Suppressor macrophage treated with lipopolysaccharide for 1 hour (primary cell): ENCODE results near the gene C2CD4C.

Experiments used
- DNase-seq, 3 donors: peaks; one replicate each; pipeline ENCODE4 v3.0.0-alpha.2; 2020 to 2022

The C2CD4C gene

GRCh38 chr19:379796-380195 lies 29.2 kb downstream of the C2CD4C start:
- no peak for DNase-seq

GRCh38 chr19:378706-379105 lies 30.2 kb downstream of the C2CD4C start:
- DNase-seq: no peak

DNA sequence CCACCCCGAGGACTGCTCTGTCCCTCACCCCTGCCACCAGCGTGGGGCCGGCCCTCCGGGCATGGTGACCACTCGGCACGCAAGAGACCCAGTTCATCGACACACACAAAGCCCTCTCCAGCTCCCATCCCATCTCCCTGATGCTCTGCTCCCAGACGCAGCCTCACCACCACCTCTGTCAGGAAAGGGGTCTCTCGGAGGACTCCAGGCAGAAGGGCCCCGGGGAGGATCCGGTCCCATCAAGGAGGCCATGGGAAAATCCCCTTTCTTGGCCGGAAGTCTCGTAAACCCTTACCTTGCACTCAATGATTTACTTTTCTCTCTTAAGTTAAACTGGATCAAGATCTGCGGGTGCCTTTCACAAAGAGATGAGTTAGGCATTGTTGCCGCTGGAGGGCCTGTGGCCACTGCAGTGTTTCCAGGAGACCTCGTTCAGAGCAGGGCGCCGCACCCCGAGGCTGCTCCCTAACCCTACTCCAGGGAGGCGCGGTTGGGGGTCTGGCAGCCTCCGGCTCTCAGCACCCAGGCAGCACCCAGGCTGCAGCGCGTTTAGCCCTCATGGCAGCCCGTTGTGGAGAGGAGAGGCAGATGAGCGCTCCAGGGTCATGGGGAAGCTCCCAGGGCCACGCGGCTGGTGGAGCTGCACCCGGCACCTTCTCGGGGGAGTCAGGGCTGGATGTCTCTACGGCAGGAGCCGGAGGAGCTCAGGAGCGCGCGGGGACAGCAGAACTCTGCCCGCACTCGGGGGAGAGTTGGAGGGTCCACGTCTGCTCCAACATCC lies 31.0 kb downstream of the C2CD4C start:
- no peak for DNase-seq

GRCh38 chr19:376111-376470 lies 32.9 kb downstream of the C2CD4C start:
- no peak for DNase-seq

- DNase-seq: no peak
Observed at GRCh38 chr19:375395-376110, 33.4 kb downstream of the C2CD4C start.

- no peak for DNase-seq
Observed at GRCh38 chr19:374886-375235, 34.1 kb downstream of the C2CD4C start.

DNA sequence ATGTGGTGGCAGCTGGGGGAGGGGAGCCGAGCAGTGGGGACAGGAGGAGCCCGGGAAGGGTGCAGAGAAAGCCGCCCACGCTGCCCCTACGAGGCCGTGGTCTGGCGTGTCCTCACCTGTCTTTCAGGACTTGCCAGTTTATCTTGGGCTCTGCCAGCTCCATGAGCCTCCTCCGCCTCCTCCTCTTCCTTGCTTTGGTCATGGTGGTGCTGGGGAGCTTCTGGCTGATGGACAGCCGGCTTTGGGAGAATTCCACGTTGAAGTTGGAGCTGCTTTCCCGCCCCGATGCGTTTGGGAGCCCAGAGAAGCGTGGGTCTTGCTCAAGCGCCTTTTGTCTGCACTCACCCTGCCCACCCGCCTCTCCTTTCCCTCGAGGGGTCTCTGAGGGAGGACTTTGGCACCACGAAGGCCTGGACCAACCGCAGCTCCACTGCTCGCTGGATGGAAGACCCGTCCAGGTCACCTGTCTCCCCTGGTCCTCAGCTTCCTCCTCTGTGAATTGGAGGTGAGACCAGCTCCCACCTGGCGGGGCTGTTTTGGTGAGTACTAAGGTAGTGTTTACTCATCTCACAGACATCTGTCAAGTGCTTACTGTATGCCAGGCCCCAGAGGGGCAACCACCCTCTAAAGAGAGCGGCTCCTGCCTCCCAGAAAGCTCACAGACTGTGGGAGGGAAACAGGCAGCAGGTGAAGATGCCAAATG lies 34.6 kb downstream of the C2CD4C start:
- DNase-seq: no peak

- no peak for DNase-seq
Observed at GRCh38 chr19:373391-374182, 35.4 kb downstream of the C2CD4C start.

DNA sequence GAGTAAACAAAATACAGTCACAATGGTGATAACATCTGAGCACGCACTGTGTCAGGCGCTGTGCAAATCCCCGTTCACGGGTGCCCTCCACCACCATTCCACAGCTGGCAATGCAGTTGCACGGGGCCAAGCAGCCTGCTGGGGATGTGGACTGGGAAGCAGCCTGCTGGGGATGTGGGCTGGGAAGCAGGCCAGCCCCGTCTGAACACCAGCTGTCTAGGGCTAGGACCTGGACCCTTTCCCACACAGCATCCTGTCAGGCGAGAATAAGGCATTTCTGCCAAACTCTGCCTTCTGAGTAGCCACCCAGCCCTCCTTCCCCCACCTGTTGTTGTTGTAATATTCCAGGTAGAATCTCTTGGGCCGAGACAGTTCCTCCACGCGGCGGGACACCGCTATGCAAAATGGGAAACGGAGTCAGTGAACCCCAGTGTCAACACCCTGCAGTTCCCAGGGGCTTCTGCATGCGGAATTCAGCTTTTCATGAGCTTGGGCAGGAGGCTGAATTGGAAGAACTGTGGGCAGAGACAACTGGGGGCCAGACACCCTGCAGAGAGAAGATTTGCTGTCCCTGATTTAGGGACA lies 36.5 kb downstream of the C2CD4C start:
- no peak for DNase-seq

- DNase-seq: no peak
Observed at GRCh38 chr19:371501-372168, 37.3 kb downstream of the C2CD4C start.

DNA sequence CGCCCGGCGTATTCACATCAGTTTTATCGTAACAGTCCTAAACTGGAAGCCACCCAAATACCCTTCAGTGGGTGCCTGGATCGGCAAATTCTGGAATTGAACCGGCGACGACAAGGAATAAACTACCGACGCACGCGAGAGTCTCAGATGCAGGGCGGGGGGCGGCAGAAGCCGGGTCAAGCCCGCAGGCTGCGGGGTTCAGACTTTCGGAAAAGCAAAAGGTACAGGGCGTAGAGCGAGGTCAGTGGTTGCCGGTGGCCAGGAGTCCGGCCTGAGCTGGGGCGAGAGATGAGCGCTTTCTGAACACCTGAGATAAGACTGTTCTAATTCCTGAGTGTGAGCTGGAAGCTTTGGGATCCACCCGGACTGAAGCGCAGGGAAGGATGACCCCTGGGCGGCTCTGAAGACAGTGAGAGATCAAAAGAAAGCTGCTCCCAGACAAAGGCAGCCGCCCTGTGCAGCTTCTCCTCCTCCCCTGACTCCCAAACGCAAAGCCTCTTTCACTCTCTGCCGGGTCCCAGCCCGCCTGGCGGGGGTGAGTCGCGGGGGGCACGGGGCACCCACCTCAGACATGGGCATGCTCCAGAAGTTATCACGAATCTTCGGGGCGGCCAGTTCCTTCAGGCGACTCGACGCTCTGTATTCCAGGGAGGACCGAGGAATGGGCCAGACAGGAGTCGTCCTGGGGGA lies 38.2 kb downstream of the C2CD4C start:
- DNase-seq: no peak

DNA sequence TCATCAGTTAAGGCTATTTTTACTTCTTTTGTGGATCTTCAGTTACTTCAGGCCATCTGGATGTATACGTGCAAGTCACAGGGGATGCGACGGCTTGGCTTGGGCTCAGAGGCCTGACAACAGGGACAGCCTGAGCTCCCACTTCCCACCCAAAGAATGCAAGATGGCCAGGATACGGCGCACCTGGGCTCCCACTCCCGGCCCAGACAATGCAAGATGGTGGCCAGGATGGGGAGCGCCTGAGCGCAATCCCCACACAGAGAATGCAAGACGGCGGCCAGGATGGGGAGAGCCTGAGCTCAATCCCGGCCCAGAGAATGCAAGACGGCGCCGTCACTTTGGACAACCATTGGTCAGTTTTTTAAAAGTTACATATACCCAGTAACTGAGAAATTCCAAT lies 39.1 kb downstream of the C2CD4C start:
- DNase-seq: no peak

GRCh38 chr19:369256-369655 lies 39.7 kb downstream of the C2CD4C start:
- no peak for DNase-seq

DNA sequence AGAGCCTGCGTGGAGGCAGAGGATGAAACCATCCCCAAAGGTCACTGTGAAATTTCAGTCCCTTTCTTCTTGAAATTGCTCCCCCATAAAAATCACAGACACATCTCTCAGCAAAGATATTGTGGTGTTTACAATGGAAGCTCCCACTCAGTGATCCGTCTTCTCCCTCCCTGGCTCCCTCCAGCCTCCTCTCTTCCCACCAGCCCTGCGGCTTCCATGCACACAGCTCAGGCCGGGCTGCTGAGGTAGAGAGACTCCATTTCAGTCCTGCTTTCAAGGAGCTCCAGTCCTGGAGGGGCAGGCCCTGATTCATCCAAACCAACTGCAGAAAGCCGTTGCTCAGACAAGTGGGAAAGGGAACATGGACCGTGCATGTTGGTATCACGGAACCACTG lies 40.3 kb downstream of the C2CD4C start:
- DNase-seq: no peak

GRCh38 chr19:367963-368629 lies 40.9 kb downstream of the C2CD4C start:
- DNase-seq: peak in 1 of 3 donors; percentile 21

- no peak for DNase-seq
Observed at GRCh38 chr19:367561-367960, 41.4 kb downstream of the C2CD4C start.

DNA sequence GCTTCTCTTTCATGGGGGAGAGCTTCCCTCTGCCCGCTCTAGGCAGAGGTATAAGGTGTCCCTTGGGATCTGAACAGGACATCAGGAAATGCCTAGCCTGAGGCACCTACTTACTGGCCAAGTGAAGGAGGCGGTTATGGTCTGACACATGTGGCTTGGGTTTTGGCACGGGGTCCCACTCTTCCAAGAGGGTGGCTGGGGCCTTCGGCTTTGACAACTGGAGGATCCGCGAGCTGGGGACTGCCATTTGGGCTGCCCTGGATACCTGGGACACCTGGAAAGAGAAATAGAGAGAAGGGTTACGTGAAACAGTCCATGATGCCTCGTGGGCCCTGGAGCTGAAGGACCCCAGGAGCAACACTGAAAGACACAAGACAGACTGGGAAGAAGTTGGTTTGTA lies 42.0 kb downstream of the C2CD4C start:
- DNase-seq: no peak

DNA sequence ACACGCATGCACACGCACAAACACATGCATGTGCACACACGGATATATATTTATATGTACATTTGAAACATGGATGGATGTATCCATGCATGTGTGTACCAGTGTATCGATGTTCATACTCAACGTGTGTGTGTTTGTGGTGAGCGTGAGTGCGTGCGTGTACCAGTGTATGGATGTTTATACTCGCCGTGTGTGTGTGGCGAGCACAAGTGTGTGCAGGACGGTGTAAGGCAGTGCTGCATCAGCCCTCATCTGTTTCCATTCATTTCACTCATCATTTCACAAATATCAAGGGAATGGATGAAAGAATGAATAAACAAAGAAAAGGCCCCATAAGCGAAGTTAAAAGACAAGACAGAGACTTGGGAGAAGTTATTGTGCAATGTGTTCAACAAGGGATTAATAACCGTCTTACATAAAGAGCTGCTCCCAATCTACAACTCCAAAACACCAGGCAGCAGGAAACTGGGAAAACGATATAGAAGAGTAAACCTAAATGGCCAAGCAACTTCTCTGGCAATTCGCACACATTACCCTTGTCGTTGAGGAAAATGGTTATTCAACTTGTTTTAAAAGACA lies 42.7 kb downstream of the C2CD4C start:
- DNase-seq: no peak

- DNase-seq: no peak
Observed at GRCh38 chr19:364496-365287, 44.3 kb downstream of the C2CD4C start.

DNA sequence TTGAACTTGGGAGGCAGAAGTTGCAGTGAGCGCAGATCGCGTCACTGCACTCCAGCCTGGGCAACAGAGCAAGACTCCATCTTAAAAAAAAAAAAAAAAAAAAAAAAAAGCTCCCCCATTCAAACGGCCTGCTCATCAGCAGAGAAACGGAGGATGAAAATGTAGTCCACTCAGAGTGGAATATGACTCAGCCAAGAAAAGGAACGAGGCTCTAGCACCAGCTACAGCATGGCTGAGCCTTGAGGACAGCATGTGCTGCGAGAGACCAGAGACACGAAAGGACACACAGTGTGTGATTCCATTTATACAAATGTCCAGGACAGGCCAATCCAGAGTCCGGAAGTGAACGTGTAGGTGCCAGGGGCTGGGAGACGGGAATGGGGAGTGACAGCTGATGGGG lies 46.3 kb downstream of the C2CD4C start:
- DNase-seq: no peak
